Stimulated activated CD8-positive, alpha-beta memory T cell treated with anti-CD3 and anti-CD28 coated beads, Interleukin-4, amount 100 ng/mL, for 48 hours (primary cell): Measurements from ENCODE around the gene CNPPD1.

Source experiments
- DNase-seq: peaks from one replicate; pipeline ENCODE4 v3.0.0-alpha.2; 2020

Gene CNPPD1

DNA sequence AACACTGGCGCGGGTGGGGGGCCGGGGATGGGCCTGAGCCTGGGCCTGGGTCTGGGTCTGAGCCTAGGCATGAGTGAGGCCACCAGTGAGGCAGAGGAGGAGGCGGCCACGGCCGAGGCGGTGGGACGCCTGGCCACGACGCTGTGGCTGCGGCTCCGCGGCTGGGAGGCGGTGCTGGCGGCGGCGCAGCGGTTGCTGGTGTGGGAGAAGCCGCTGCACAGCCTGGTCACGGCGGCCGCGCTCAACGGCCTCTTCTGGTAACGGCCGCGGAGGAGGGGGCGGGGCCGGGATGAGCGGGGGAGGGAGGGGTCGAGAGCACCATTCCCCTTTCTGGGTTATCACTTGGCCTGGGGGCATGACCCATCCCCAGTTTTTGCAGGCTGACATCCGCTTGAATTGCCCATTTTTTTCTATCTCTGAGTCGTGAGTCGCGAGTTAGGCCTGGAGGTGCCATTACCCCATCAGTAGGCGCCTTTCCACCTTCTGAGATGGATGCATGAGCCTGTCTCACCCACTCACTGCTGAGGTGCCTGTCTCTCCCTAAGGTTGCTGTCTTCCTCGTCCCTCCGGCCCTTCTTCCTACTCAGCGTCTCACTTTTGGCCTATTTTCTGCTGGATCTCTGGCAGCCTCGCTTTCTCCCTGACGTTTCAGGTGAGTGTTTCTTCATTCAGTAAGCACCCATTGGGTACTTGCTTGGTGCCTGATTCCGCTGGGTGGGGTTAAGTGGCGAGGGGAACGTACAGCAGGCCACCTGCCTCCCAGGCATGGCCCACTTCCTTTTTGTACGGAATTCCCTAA, 1.9 kb upstream of the CNPPD1 start:
- peak; percentile 53 for DNase-seq

DNA sequence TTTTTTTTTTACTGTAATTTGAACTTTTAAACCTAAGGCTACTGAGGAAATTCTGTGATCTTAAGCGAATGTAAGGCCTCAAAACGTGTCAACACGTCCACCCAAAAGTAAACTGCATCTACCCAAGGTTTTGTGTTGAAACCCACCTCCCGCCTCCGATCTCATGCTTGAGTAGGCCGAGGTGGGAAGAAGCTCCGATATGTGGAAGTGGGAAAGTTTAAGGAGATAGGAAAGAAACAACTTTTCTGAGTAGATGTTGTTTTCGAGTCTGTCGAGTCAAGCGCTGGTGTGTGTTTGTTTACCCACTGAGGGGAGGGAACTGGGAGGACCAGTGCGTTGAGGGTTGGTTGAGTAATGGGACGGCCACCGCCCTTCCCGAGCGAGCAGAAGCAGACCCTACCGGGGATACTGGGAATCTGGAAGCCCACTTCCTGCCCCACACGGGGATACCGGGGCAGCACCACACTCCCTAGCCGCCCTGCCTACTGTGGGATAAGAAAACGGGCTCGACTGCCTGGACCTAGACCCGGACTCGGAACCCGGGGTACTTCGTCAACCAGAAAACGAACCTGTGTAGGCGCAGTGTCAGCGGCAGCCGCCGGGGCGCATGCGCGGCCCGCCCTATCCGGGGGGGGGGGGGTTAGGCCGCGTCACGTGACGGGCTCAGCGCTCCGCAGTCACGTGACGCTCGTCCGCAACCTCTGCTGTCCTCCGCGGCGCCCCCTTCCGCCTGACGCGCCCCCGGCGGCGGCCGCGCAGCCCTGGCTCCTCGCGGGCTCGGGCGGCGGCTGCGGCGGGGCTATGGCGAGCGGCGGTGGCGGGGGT, 1.0 kb upstream of the CNPPD1 start, which contains the start of gene RETREG2:
Gene RETREG2 (plus strand): TSS at position 724 of the 825 bp plus-strand sequence. CDS start 78 bp downstream, at position 802.
- peak; percentile 80 for DNase-seq

DNA sequence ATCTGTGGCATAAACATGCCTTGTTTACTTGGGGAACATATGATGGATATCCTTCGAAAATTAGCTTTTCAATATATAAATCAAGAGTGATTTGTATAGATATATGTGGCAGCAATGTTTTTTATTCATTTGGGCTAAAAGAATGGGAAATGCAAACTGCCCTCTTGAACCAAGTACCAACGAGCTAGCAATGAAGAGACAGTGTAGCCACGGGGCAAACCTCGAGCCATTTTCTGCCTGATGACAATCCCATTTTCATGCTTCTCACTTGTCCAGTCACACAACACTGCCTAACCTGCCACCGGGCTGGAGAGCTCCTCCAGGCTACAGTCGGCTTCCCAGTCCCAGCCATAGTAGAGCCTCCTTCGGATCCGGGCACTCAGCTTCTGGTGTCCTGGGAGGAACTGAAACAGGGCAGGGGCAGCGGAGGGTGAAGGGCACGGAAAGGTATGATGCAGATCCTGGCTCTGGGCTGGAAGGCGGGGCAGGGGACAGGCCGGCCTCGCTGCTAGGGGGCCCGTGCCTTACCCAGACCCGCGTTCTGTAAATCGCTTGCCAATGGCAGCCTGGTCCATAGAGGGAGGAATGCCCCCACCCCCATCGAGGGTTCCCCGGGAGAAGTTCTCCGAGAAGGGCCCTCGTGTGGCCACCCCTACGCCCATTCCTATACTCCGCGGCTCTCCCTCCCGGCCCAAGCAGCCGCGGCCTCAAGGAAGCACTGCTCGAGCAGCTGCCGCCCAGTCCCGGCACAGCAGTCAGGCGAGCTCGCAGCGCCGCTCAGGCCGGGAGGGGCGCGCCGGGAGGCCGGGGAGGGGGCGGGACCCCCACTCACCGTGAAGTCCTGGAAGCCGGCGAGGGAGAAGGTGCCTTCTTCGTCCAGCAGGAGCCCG, 552 bp downstream of the CNPPD1 start:
- DNase-seq: peak; percentile 52

DNA sequence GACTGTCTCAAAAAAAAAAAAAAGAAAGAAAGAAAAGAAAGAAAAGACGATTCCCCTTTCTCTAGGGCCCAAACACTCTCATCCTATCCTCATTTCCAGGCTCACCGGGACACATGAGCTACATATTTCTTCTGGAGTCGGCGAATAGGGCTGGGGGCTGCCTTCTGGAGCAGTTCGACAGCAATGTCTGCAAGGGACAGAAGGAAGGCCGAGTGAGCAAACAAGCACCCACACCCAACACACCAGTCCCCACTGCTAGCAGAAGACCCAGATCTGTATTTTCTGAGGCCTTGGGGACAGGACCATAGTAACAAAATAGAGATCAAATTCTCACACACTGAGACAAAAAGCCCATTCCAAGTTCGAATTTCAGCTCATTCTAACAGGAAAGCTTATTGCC, 1.2 kb downstream of the CNPPD1 start:
- no peak for DNase-seq

DNA sequence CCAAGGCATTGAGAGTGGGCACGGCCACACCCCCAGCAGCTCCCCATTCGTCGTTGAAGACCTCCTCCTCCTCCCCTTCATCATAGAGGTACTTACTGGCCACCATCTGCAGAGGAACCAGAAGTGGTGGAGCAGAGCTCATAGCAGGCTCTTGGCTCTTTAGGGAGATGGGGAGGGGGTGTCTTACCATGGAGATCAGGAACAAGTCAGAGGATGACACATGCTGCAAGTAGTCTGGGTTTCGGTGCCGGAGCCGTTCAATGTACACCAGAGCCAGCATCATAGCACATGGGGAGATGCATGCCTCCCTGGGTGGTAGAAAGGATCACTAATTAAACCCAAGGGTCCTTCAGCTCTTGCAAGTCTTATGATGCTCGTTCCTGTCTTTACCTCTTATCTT, 1.9 kb downstream of the CNPPD1 start:
- no peak for DNase-seq

DNA sequence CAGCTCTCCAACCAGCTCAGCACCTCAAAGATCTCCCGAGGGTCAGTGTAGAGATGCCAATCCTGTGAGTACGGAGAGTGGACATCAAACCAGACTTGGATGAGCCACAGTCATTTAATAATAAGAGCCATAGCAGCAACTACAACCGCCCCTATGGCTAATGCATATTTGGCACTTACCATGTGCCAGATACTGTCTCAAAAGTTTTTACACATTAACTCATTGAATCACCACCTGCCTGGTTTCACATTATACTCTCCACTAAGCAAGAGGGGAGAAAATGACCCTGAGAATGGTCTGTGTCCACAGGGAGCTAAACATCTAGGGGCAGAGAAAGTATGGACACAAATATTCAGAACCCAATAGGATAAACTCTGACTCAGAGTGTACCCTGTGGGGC, 2.6 kb downstream of the CNPPD1 start:
- no peak for DNase-seq

DNA sequence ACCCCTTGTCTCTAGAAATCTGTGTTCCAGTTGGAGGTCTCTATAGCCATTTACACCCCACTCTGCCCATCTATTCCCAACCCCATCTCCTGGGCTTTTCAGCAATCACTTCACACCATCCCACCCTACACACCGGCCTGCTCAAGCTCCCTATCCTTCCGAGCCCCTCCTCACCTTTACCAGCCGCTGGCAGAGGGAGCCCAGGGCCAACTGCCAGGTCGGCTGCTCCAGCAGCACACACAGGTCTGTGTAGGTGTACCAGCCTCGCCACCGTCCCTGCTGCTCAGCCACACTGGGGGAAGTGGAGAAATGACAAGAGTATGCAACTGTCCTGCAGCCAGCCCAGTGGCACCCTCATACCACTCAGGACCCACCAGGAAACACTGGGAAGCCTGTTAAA, 3.5 kb downstream of the CNPPD1 start:
- no peak for DNase-seq

DNA sequence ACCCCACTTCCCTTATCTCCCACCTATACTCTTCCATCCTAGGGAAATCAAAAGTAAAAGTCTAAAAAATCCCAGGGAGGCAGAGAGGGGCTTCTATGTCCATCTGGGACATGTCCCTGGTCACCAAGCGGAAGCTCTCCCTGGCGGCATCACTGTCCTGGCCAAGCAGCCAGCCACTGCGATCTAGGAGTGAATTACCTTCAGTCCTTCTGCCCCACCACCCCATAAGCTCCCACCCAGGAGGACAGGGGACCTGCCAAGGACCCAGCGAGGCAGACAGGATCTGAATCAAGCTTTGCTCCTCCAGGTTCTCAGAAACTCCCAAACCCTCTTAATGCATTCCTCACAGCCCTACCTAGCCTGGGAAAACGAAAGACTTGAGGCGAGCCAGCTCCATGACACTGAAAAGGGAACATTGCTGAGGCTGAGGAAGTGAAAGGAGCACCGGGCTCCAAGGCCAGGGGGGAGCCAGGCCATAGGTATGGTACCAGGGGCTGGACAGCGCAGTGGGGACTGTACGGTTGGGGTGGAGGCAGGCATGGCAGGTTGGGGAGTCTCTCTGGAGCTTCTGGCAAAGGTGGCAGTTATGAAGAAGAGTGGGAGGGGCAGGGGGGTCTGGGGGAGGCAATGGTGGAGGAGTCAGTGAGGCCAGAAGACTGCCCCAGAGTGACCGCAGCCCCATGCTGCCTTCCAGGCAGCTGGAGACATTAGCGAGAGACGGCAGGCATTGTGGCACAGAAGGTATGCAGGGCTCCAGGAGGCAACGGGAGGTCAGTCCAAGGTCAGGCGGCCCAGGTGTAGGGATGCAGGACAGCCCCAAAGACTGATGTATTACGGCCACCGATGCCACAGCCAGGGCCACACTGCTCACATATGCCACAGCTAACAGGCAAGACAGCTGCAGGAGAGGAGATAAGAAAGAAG, 4.2 kb downstream of the CNPPD1 start:
- DNase-seq: no peak

DNA sequence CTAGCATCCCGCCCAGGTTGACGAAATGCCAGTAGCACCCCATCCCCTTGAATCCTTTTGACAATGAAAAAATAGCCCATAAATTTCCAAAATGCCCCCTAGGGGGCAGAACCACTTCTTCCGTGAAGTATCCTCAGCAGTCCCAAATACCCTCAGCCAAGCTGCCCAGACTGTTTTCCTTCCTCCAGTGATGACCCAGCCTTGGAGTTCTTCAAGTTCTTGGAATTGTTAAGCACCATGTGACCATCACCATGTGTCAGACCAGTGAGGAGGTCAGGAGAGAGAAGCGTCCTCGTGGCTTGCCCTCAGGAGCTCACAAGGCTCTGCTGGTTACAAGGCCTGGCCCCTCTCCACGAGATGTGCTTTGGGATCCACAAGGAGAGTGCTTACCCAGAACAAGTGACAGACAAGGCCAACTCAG, 5.5 kb downstream of the CNPPD1 start:
- DNase-seq: no peak

DNA sequence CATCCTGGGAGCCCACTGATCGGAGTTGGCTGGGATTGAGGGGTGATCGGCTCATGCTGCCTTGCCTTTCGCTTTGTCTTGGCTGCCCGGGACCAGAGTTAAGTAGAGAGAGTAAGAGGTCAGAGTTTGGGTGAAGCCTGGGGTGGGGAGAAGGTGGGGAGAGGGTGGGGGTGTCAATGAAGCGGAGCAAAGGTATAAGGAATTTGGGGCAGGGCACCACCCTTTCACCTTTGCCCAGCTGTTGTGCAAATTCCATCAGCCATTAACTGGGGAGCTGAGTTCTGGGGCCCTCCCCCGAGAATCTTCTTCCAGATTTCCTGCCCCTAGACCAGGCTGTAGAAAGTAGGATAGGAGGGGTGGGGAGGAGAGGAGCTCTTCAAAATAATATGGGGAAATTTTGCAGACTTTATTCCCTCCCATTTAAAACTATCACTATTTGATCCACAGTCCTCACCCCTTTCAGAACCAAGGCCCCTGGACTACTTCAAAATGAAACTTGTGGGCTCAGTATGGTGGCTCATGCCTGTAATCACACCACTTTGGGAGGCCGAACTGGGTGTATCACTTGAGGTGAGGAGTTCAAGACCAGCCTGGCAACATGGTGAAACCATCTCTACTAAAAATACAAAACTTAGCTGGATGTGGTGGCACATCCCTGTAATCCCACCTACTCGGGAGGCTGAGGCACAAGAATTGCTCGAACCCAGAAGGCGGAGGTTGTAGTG, 6.6 kb downstream of the CNPPD1 start, which contains the start of gene SLC23A3:
Gene SLC23A3 (minus strand): TSS at position 100 of the 725 bp plus-strand sequence. CDS start 45 bp downstream, at position 55.
- DNase-seq: no peak

DNA sequence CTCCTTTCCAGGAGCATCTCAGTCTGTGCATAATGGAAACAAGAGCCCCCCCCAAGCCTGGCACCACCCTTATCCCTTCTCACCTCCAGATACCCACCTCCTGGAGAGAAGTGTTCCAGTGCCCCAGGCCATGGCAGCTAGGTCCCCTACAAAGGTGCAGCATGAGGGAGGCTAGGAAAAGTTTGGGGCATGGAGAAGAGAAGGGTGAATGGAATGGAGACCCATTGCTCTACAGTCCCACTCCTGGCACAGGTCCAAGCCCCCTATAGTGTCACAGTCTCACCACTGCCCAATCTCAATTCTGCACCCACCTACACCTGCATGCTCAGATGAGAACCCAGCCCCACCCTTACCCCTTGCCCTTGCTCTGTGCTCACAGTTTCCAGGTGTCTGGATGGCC, 7.8 kb downstream of the CNPPD1 start:
- no peak for DNase-seq

DNA sequence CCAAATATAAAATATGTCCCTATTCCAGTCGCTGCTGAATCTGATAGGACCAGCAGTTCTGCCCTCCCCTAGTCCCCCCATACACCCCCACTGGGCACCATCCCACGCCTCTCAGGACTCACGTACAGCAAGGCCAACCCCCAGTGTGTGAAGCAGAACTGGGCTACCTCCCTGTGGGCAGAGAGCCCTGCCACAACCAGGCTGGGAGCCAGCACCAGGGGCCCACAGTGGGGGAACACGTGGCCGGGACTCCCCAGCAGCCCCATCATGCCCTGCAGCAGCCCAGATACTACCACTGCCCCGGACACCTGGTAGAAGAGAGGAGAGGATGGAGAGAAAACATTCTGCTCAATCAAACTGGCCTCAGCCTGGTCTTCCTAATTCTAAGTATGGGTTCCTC, 8.2 kb downstream of the CNPPD1 start:
- DNase-seq: no peak

DNA sequence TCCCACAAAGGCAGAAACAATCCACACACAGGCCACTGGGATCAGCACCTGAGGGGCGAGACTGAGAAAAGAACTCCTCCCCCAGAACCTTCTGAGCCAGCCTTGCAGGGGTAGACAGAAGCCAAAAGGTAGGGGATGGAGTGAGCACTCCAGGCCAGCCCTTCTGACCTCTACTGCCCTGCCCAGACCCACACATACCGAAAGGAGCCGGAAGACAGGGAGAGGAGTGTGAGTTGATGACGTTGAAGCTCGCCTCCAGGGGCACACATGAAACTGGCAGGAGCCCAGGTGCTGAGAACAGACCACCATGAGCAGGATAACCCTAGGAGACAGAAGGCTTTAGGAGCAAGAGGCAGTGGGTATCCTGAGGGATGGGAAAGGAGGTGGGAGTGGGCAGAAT, 8.7 kb downstream of the CNPPD1 start:
- no peak for DNase-seq

DNA sequence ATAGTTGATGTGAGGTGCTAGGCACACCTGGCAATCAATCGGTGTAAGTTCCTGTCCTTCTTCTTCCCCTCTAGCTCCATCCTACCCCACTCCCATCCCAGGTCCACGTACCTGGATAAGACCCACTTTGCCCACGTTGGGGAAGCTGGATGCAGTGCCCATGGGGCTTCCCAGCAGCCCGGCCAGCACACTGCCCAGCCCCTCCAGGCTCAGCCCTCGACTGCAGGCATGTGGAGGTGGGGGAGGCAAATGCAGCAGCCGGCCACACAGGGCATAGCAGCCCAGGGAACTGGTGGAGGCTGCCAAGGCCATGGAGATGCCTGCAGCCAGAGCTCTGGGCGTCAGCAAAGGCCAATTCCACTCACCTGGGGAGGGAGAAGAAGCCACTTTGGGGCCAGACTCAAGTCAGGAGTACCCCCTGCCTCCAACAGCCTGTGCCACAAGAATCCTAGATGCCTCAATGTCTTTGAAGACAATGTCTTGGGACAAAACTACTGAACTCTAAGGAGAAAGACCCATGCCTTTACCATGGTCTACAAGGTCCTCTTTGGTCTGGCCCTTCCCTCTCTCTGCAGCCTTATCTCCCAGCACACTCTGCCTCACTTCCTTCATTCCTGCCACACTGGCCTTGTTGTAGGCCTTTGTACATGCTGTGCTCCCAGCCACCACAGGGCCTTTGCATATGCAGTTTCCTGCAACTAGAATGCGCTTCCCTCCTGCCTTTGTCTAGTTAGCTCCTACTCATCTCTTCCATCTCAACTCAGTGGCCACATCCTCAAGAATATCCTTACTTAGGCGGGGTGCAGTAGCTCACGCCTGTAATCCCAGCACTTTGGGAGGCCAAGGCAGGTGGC, 11.4 kb downstream of the CNPPD1 start:
- DNase-seq: no peak

DNA sequence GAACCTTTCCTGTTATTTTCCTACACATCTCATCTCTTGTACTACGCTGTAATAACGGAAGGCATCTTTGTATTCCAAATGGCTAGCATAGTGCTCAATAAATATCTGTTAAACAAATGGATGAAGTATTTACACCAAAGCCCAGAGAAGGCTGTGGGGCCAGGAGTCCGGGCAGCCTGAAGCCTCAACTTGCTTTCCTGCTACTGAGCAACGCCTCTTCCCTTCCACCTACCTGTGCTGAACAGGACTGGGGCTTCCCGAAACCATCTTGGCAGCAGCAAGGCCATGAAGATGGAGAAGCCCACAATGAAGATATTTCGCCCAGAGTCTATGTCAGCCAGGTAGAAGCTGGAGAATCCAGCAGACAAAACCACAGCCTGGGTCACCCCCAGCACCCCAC, 13.6 kb downstream of the CNPPD1 start:
- DNase-seq: no peak

DNA sequence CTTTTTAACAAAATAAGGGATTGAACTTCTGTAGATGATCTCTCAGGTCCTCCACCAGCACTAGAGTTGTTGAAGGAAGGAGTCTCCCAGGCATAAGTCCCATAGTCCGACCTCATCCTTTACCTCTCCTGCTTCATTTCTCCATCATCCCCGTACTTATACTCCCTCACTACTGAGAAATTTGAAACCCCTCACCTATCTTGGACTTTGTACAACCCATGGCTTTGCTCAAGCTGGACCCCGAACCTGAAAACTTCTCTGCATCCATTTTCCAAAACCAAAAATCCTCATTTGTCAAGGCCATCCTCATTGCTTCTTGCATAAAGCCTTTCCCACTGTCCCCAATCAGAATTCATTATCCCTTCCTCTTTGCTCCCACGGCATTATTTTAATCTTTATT, 15.6 kb downstream of the CNPPD1 start:
- DNase-seq: no peak

DNA sequence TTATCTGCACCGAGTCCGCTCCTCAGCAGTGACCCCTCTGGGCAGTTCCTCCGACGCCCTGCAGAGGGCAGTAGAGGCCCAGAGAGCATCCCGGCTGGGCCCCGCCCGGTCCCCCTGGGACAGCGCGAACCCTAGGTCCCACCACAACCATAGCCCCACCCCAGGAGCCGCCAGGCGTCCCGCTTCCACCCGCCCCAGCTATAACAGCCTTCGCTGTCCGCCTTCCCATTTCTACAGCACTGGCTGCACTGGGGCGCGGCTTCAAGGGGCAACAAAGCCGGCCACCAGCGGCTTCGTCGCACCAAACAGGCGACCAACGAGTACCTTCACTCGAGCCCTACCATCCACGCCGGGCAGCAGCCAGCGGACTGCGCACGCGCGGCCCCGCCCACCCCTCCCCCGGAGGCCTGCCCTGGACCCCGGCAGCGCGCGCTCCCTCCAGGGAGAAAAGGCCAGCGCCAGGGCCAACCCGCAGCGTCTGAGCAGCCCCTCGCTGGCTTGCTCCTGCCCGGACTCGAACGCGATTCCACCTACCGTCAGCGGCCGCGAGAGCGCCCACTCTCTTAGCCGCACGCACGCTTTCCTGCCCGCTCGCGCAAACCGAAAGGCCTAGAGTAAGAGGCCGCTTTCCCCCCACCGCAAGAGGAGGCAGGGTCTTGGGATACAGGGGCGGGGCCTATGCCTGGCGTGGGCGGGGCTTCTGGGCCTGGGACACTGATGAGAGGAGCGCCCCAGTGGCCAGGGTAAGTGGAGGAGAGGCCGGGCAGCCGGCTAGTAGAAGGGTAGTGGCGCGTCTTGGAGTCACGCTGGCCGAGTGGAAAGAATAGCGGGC, 16.3 kb downstream of the CNPPD1 start, which contains the start of gene NHEJ1:
Gene NHEJ1 (minus strand): TSS at position 630 of the 832 bp plus-strand sequence. CDS start 2,453 bp downstream, outside the sequence.
- DNase-seq: peak; percentile 99

DNA sequence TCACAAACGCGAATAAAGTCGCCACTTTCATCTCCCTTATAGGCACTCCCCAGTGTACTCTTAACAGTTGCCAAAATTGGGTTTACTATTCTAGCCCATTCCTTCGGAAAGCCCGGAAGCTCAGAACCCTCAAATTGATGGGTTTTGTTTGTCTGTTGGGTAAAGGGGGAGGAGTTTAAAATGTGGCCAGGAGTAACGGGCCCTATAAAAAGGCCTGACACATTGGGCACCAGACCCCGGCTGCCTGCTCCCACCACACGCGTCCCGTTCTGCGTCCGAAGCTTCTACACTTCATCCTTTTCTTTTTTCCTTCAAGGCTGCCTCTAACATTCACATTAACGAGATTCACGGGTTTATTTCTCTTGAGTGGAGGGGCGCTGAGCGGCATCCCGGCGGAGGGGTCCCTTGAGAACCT, 16.9 kb downstream of the CNPPD1 start:
- DNase-seq: no peak

DNA sequence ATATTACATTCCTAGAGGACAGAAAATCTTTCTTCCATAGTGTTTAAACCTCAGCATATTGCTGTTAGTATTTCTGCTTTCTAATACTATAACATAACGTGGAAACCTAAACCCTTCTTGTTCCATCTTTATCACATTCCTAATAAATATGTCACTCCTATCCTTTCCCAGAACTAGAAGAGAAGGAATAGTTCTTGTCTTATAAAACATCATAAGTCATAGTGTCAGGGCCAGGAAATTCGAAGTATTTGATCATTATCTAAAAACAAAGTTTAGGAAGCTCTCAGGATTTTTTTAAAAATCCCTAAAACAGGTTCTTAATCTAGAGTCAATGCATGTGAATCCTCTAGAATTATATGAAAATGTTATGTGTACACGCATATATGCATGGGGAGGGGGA, 18.1 kb downstream of the CNPPD1 start:
- no peak for DNase-seq
